ENCODE data around the gene PCMTD2. TPM values are rescaled to one million over a fixed set of nuclear protein-coding genes. Genes with fewer than 3 reads are reported as not detected.

Gene PCMTD2
- total RNA-seq, 1 donor from 2014 or later = 105 TPM

GRCh38 chr20:64231621-64232550, 23.7 kb upstream of the PCMTD2 start:
- no peaks in the 10 kb centered on the region for H3K9me3 ChIP-seq (ENCODE audit: low read depth)
- H3K4me3 Mint-ChIP-seq = no peak overlapping the region

GRCh38 chr20:64232794-64233193, 22.8 kb upstream of the PCMTD2 start:
- H3K27ac Mint-ChIP-seq = peak overlapping the region; percentile 50
- H3K27ac ChIP-seq = no peak overlapping the region
- H3K36me3 Mint-ChIP-seq = no peaks in the 10 kb centered on the region
- no peak overlapping the region for H3K4me3 Mint-ChIP-seq
- no peaks in the 10 kb centered on the region for H3K9me3 ChIP-seq (ENCODE audit: low read depth)
- no peak overlapping the region for H3K9ac ChIP-seq
- H3K4me2 ChIP-seq = no peak overlapping the region
- H3K4me3 ChIP-seq = no peak overlapping the region
- no peak overlapping the region for H2AFZ ChIP-seq (replicated peaks)
- TF ChIP-seq EZH2 (IDR thresholded peaks at IDR 0.05) = no peak
- no peak for TF ChIP-seq EZH2phosphoT487 (IDR thresholded peaks at IDR 0.05)
- no peak for DNase-seq (ENCODE audit: low spot score)
- no peaks in the 10 kb centered on the region for H3K36me3 ChIP-seq
- H3K9me3 Mint-ChIP-seq = peaks cover 9% of the 10 kb centered on the region
- no peaks in the 10 kb centered on the region for H4K20me1 ChIP-seq (ENCODE audit: low read depth)
- no peaks in the 10 kb centered on the region for H3K4me1 ChIP-seq
- no peaks in the 10 kb centered on the region for H3K79me2 ChIP-seq (ENCODE audit: low read depth)
- H3K27me3 ChIP-seq = no peaks in the 10 kb centered on the region
- H3K27me3 Mint-ChIP-seq (ENCODE audit: insufficient read depth, low read depth) = no peaks in the 10 kb centered on the region
- H3F3A ChIP-seq (ENCODE audit: low read depth) = no peaks in the 10 kb centered on the region
- peaks cover 7% of the 10 kb centered on the region for H3K4me1 Mint-ChIP-seq

More at GRCh38 chr20:64231621-64232550, 23.7 kb upstream of the PCMTD2 start:
- no peaks in the 10 kb centered on the region for H3K4me1 ChIP-seq
- H3K4me1 Mint-ChIP-seq = peaks cover 7% of the 10 kb centered on the region
- DNase-seq (ENCODE audit: low spot score) = no peak
- no peaks in the 10 kb centered on the region for H3F3A ChIP-seq (ENCODE audit: low read depth)
- no peaks in the 10 kb centered on the region for H3K79me2 ChIP-seq (ENCODE audit: low read depth)
- H4K20me1 ChIP-seq (ENCODE audit: low read depth) = no peaks in the 10 kb centered on the region
- H3K9ac ChIP-seq = no peak overlapping the region
- H3K4me3 ChIP-seq = no peak overlapping the region
- peaks cover 6% of the 10 kb centered on the region for H3K9me3 Mint-ChIP-seq
- no peak overlapping the region for H3K27ac Mint-ChIP-seq
- no peaks in the 10 kb centered on the region for H3K27me3 ChIP-seq
- H3K36me3 Mint-ChIP-seq = no peaks in the 10 kb centered on the region
- TF ChIP-seq EZH2 (IDR thresholded peaks at IDR 0.05) = no peak
- TF ChIP-seq EZH2phosphoT487 (IDR thresholded peaks at IDR 0.05) = no peak
- TF ChIP-seq CTCF (IDR thresholded peaks at IDR 0.05) = no peak
- H3K27me3 Mint-ChIP-seq (ENCODE audit: insufficient read depth, low read depth) = no peaks in the 10 kb centered on the region
- H2AFZ ChIP-seq (replicated peaks) = no peak overlapping the region
- no peaks in the 10 kb centered on the region for H3K36me3 ChIP-seq
- no peak overlapping the region for H3K4me2 ChIP-seq
- H3K27ac ChIP-seq = no peak overlapping the region

- Histone ChIP-seq H3K36me3 (no peaks in the 10 kb centered on the region), H4K20me1 (ENCODE audit: low read depth) (no peaks in the 10 kb centered on the region), H3K27ac (no peak overlapping the region), H3K4me2 (no peak overlapping the region), H2AFZ (replicated peaks) (no peak overlapping the region), H3K9me3 (ENCODE audit: low read depth) (no peaks in the 10 kb centered on the region), H3F3A (ENCODE audit: low read depth) (no peaks in the 10 kb centered on the region), H3K4me1 (no peaks in the 10 kb centered on the region), H3K4me3 (no peak overlapping the region), H3K27me3 (no peaks in the 10 kb centered on the region), H3K79me2 (ENCODE audit: low read depth) (no peaks in the 10 kb centered on the region), H3K9ac (no peak overlapping the region)
- no peaks in the 10 kb centered on the region for H3K36me3 Mint-ChIP-seq
- H3K4me3 Mint-ChIP-seq = peak overlapping the region; percentile 70
- no peak for DNase-seq (ENCODE audit: low spot score)
- H3K27ac Mint-ChIP-seq = no peak overlapping the region
- no peaks in the 10 kb centered on the region for H3K27me3 Mint-ChIP-seq (ENCODE audit: insufficient read depth, low read depth)
- peaks cover 7% of the 10 kb centered on the region for H3K4me1 Mint-ChIP-seq
- no peak for TF ChIP-seq EZH2 (IDR thresholded peaks at IDR 0.05)
- no peak for TF ChIP-seq EZH2phosphoT487 (IDR thresholded peaks at IDR 0.05)
- TF ChIP-seq CTCF (IDR thresholded peaks at IDR 0.05) = no peak
- H3K9me3 Mint-ChIP-seq = peaks cover 9% of the 10 kb centered on the region
Observed at GRCh38 chr20:64233725-64234124, 21.8 kb upstream of the PCMTD2 start.

- no peaks in the 10 kb centered on the region for H3K36me3 ChIP-seq
Observed at GRCh38 chr20:64234291-64234791, 21.2 kb upstream of the PCMTD2 start.

More at GRCh38 chr20:64234291-64234791, 21.2 kb upstream of the PCMTD2 start:
- Mint-ChIP-seq H3K27me3 (ENCODE audit: insufficient read depth, low read depth) (no peaks in the 10 kb centered on the region), H3K4me1 (peaks cover 7% of the 10 kb centered on the region), H3K9me3 (peaks cover 9% of the 10 kb centered on the region), H3K27ac (no peak overlapping the region), H3K4me3 (no peak overlapping the region), H3K36me3 (no peaks in the 10 kb centered on the region)
- Histone ChIP-seq H3F3A (ENCODE audit: low read depth) (no peaks in the 10 kb centered on the region), H3K4me2 (no peak overlapping the region), H2AFZ (replicated peaks) (no peak overlapping the region), H3K79me2 (ENCODE audit: low read depth) (no peaks in the 10 kb centered on the region), H3K4me3 (no peak overlapping the region), H3K27me3 (no peaks in the 10 kb centered on the region), H3K27ac (no peak overlapping the region), H4K20me1 (ENCODE audit: low read depth) (no peaks in the 10 kb centered on the region), H3K9me3 (ENCODE audit: low read depth) (no peaks in the 10 kb centered on the region), H3K4me1 (no peaks in the 10 kb centered on the region), H3K9ac (no peak overlapping the region)
- no peak for TF ChIP-seq EZH2 (IDR thresholded peaks at IDR 0.05)
- TF ChIP-seq EZH2phosphoT487 (IDR thresholded peaks at IDR 0.05) = no peak
- TF ChIP-seq CTCF (IDR thresholded peaks at IDR 0.05) = no peak
- no peak for DNase-seq (ENCODE audit: low spot score)
